ENCODE measurements around the gene MOV10. TPM values are rescaled to one million over a fixed set of nuclear protein-coding genes. Genes with fewer than 3 reads are reported as not detected.
A peak's percentile ranks its signal among the peaks of the same experiment; 100 is the strongest.
"Not testable (repeated sequence)": the region's sequence is repeated elsewhere in the genome, so short reads cannot be mapped to it uniquely, and the experiment has no call there.

The MOV10 gene
- total RNA-seq, 1 donor from 2014 or later = 74.9 TPM

GRCh38 chr1:112718691-112719418, 44.4 kb downstream of the MOV10 start:
- Mint-ChIP-seq H3K4me1 (peaks cover 42% of the 10 kb centered on the region), H3K9me3 (no peaks in the 10 kb centered on the region), H3K4me3 (peak overlapping the region; percentile 50), H3K27me3 (ENCODE audit: low read depth) (peaks cover 33% of the 10 kb centered on the region), H3K27ac (ENCODE audit: unreplicated experiment) (no peak overlapping the region), H3K36me3 (ENCODE audit: low read depth) (no peaks in the 10 kb centered on the region)
- peak; percentile 79 for DNase-seq (ENCODE audit: low read depth, low spot score)
- TF ChIP-seq CTCF (conservative IDR thresholded peaks at IDR 0.05) = peak; percentile 88

- Mint-ChIP-seq H3K27me3 (ENCODE audit: low read depth) (peaks cover 24% of the 10 kb centered on the region), H3K36me3 (ENCODE audit: low read depth) (no peaks in the 10 kb centered on the region), H3K27ac (ENCODE audit: unreplicated experiment) (no peak overlapping the region), H3K4me3 (no peak overlapping the region), H3K9me3 (no peaks in the 10 kb centered on the region), H3K4me1 (peaks cover 40% of the 10 kb centered on the region)
- TF ChIP-seq CTCF (conservative IDR thresholded peaks at IDR 0.05) = no peak
- DNase-seq (ENCODE audit: low read depth, low spot score) = no peak
Measured at GRCh38 chr1:112719706-112720105, 45.2 kb downstream of the MOV10 start.

- H3K36me3 Mint-ChIP-seq (ENCODE audit: low read depth) = no peaks in the 10 kb centered on the region
- H3K4me1 Mint-ChIP-seq = peaks cover 34% of the 10 kb centered on the region
- H3K9me3 Mint-ChIP-seq = no peaks in the 10 kb centered on the region
- peaks cover 19% of the 10 kb centered on the region for H3K27me3 Mint-ChIP-seq (ENCODE audit: low read depth)
- no peak for DNase-seq (ENCODE audit: low read depth, low spot score)
- H3K4me3 Mint-ChIP-seq = no peak overlapping the region
- H3K27ac Mint-ChIP-seq (ENCODE audit: unreplicated experiment) = no peak overlapping the region
- no peak for TF ChIP-seq CTCF (conservative IDR thresholded peaks at IDR 0.05)
Measured at GRCh38 chr1:112720800-112721199, 46.3 kb downstream of the MOV10 start.

GRCh38 chr1:112721294-112721693, 46.8 kb downstream of the MOV10 start:
- H3K4me1 Mint-ChIP-seq = peaks cover 33% of the 10 kb centered on the region
- peaks cover 14% of the 10 kb centered on the region for H3K27me3 Mint-ChIP-seq (ENCODE audit: low read depth)
- not testable (repeated sequence) for H3K36me3 Mint-ChIP-seq (ENCODE audit: low read depth); H3K27ac Mint-ChIP-seq (ENCODE audit: unreplicated experiment); H3K9me3 Mint-ChIP-seq; DNase-seq (ENCODE audit: low read depth, low spot score); H3K4me3 Mint-ChIP-seq

- DNase-seq (ENCODE audit: low read depth, low spot score) = no peak
- peaks cover 13% of the 10 kb centered on the region for H3K27me3 Mint-ChIP-seq (ENCODE audit: low read depth)
- H3K36me3 Mint-ChIP-seq (ENCODE audit: low read depth) = no peaks in the 10 kb centered on the region
- peak overlapping the region; percentile 89 for H3K4me3 Mint-ChIP-seq
- H3K4me1 Mint-ChIP-seq = peaks cover 37% of the 10 kb centered on the region
- H3K9me3 Mint-ChIP-seq = no peaks in the 10 kb centered on the region
- TF ChIP-seq CTCF (conservative IDR thresholded peaks at IDR 0.05) = no peak
- peak overlapping the region; percentile 99 for H3K27ac Mint-ChIP-seq (ENCODE audit: unreplicated experiment)
Measured at GRCh38 chr1:112721966-112722524, 47.6 kb downstream of the MOV10 start.

Data from neural crest cell (in vitro differentiated cells).